K562 treated with DMSO at 1 percent for 12 hours (cell line): ENCODE results near the gene GPR148. TPM values are rescaled to one million over a fixed set of nuclear protein-coding genes. Genes with fewer than 3 reads are reported as not detected.

Source experiments
- total RNA-seq: library from RNA; unstranded; fragments of 300-600 nt; gene quantifications from 2 replicates; pipeline ENCODE4 v1.2.3, GENCODE V29; 2022; ENCODE audit not compliant: insufficient read depth

The GPR148 gene
- not detected in 2 replicates for total RNA-seq

DNA sequence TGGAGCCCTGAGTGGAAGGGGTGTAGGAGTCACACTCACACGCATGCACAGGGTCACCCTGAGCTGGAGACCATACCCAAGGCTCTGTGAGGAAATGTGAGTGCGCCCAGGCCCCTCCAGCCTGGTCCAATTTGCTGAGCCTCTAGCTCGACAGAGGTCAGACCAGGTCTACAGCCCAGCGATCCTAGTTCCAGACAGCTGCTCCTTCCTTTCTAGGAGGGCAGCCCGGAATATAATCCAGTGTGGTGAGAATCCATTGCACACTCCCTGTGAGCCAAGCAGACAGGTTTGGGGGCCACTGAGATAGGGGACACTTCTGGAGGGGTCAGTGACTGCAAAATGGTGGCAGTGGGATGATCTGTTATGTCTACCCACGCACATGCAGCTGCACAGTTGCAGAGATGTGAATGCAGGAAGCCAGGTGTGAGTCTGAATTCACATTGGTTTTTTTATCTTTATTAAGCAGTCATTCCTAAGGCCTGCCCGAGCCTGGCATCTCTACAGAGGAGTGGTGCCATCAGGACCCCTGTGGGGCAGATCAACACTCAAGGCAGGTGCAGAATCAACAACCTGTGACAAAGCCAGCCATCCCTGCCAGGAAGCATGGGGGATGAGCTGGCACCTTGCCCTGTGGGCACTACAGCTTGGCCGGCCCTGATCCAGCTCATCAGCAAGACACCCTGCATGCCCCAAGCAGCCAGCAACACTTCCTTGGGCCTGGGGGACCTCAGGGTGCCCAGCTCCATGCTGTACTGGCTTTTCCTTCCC lies at the start of gene GPR148:
Gene GPR148 (plus strand): TSS at position 522 of the 768 bp plus-strand sequence. CDS start 82 bp downstream, at position 604.

DNA sequence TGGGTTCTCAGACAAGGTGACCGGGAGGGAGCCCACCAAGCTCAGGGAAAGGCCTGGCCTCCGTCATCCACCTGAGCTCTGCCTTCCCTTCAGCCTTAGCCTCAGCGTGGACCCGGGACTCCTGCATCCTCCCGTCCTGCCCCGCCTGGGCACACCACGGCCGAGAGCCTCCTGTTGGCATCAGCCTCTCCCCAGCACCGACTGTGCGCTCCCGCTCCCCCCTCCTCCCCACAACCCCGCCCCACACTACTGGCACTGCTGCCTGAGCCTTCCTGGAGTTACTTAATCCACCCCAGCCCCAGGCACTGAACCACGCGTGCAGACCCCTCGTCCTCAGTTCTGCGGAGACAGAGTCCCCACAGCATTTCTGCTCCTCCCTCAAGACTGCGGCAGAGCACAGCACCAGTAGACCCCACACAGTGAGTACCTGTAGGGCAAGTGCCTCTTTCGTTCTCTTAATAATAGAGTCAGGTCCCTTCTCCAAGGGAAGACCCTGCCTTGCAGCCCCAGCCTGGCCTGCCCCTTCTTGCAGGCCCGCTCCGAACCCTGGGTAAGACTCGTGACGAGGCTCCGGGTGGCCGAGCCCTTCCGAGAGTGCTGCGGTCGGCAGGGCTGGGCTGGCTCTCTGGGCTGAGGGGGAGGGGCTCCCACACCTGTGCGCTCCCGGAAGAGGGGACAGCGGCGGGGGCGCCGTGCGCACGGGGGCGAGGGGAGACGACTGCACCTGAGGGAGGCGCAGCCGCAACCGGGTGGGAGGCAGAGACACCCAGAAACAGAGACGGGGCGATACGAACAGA lies 26.6 kb downstream of the GPR148 start, which contains the start of gene AMER3:
Gene AMER3 (plus strand): TSS at position 285 of the 797 bp plus-strand sequence. CDS start 6,533 bp downstream, outside the sequence.

Other genes starting within 250 kb of the GPR148 start
- gene POTEI, start 219.7 kb upstream of the GPR148 start, total RNA-seq, result not detected in 2 replicates
- gene CFC1B, start 207.8 kb upstream of the GPR148 start, total RNA-seq, result not detected in 2 replicates
- gene CFC1, start 129.5 kb upstream of the GPR148 start, total RNA-seq, result not detected in 2 replicates
- not detected in 2 replicates for gene POTEJ, start 117.6 kb upstream of the GPR148 start, total RNA-seq
- not detected in 2 replicates for gene AMER3, start 26.5 kb downstream of the GPR148 start, total RNA-seq
- gene ARHGEF4, start 107.8 kb downstream of the GPR148 start, total RNA-seq, result not detected in 2 replicates